HFFc6 (cell line): Measurements from ENCODE around the gene DFFA. TPM values are rescaled to one million over a fixed set of nuclear protein-coding genes. Genes with fewer than 3 reads are reported as not detected.

Experiments used
- DNase-seq: peaks from one replicate; pipeline ENCODE4 v3.0.0-alpha.2; 2018
- H3K27ac Mint-ChIP-seq: 2 replicates; pipeline ENCODE4 v1.8.0; 2020; ENCODE audit warnings: mild to moderate bottlenecking, mixed read lengths
- H3K27me3 Mint-ChIP-seq: 2 replicates; pipeline ENCODE4 v1.8.0; 2021; ENCODE audit warnings: mild to moderate bottlenecking, moderate library complexity, mixed read lengths; ENCODE audit not compliant: insufficient read depth
- H3K36me3 Mint-ChIP-seq: 2 replicates; pipeline ENCODE4 v1.8.0; 2021; ENCODE audit warnings: low read depth, mixed read lengths
- H3K4me1 Mint-ChIP-seq: 2 replicates; pipeline ENCODE4 v1.8.0; 2020; ENCODE audit warnings: low read depth, mixed read lengths
- H3K4me3 Mint-ChIP-seq: 2 replicates; pipeline ENCODE4 v1.8.0; 2020; ENCODE audit warnings: mild to moderate bottlenecking, moderate library complexity, mixed read lengths
- H3K9me3 Mint-ChIP-seq: 2 replicates; pipeline ENCODE4 v1.8.0; 2020; ENCODE audit warnings: mild to moderate bottlenecking, mixed read lengths
- total RNA-seq, 6 experiments: library from RNA; stranded (reverse); fragmentation: NEBNext Ultra II Directional; extraction: Animal tissue kit (Norgen Biotek cat#: 25700); gene quantifications; 2 replicates in 1 of 6; 3 replicates in 5 of 6; pipeline ENCODE4 v1.2.3, GENCODE V29; 2021
- TF ChIP-seq, protein P1 (sequence below): fragments of 200-600 bp; sonication (generic); IDR thresholded peaks from 2 replicates; pipeline ENCODE4 v1.5.0; 2021; ENCODE audit warnings: antibody characterized with exemption, mild to moderate bottlenecking

The DFFA gene
- total RNA-seq, 6 experiments from 2014 or later, result 44.1 to 58.6 (median 48.4) TPM

DNA sequence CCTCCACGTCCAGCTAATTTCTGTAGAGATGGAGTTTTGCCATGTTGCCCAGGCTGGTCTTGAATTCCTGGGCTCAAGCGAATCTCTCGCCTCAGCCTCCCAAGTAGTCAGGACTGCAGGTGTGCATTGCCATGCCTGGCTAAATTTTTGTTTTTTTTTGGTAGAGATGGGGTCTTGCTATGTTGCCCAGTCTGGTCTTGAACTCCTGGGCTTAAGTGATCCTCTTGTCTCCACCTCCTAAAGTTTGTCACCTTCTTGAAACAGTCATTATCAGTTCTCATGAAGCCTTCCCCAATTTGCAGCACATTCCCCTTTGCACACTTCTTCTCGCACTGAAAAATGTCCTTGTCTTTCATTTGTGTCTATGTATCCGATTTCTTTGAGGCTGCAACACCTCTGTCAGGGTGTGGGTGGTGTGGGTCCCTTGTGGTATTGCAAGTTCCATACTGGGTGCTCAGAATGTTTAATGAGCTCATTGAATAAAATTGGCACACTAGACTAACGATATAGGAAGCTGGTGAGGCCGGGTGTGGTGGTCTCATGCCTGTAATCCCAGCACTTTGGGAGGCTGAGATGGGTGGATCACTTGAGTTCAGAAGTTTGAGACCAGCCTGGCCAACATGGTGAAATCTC, 25.4 kb downstream of the DFFA start:
- peaks cover 7% of the 10 kb centered on the region for H3K36me3 Mint-ChIP-seq
- no peak for DNase-seq
- no peak overlapping the region for H3K27ac Mint-ChIP-seq
- no peaks in the 10 kb centered on the region for H3K9me3 Mint-ChIP-seq
- TF ChIP-seq, protein P1, sequence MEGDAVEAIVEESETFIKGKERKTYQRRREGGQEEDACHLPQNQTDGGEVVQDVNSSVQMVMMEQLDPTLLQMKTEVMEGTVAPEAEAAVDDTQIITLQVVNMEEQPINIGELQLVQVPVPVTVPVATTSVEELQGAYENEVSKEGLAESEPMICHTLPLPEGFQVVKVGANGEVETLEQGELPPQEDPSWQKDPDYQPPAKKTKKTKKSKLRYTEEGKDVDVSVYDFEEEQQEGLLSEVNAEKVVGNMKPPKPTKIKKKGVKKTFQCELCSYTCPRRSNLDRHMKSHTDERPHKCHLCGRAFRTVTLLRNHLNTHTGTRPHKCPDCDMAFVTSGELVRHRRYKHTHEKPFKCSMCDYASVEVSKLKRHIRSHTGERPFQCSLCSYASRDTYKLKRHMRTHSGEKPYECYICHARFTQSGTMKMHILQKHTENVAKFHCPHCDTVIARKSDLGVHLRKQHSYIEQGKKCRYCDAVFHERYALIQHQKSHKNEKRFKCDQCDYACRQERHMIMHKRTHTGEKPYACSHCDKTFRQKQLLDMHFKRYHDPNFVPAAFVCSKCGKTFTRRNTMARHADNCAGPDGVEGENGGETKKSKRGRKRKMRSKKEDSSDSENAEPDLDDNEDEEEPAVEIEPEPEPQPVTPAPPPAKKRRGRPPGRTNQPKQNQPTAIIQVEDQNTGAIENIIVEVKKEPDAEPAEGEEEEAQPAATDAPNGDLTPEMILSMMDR, result no peak
- H3K4me1 Mint-ChIP-seq, result peaks cover 32% of the 10 kb centered on the region
- no peak overlapping the region for H3K4me3 Mint-ChIP-seq
- no peaks in the 10 kb centered on the region for H3K27me3 Mint-ChIP-seq

DNA sequence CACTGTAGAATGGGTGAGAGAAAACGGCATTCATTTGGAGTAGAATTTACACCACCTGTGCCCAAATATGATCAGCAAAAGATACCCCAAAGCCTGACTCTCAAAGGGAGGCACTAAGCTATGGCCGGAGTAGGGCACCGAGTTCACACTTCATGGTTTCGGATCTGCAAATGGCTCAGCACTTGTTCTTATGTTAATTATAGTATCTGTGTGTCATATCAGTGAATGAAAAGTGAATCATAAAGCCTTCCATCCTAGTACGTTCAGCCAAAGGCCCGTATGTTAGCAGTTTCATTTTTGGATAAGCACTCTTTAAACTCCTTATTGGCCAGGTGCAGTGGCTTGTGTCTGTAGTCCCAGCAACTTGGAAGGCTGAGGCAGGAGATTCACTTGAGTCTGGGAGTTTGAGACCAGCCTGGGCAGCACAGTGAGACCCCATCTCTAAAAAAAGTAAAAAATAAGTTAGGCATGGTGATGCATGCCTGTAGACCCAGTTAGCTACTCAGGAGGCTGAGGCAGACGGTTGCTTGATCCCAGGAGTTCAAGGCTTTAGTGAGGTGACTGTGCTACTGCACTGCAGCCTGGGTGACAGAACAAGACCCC, 27.4 kb downstream of the DFFA start:
- H3K36me3 Mint-ChIP-seq, result peaks cover 7% of the 10 kb centered on the region
- H3K27ac Mint-ChIP-seq, result no peak overlapping the region; the same call in 1 of the 2 replicates
- TF ChIP-seq, protein P1, result no peak
- no peak for DNase-seq
- H3K4me1 Mint-ChIP-seq, result peaks cover 12% of the 10 kb centered on the region
- no peak overlapping the region for H3K4me3 Mint-ChIP-seq
- no peaks in the 10 kb centered on the region for H3K9me3 Mint-ChIP-seq
- H3K27me3 Mint-ChIP-seq, result no peaks in the 10 kb centered on the region

DNA sequence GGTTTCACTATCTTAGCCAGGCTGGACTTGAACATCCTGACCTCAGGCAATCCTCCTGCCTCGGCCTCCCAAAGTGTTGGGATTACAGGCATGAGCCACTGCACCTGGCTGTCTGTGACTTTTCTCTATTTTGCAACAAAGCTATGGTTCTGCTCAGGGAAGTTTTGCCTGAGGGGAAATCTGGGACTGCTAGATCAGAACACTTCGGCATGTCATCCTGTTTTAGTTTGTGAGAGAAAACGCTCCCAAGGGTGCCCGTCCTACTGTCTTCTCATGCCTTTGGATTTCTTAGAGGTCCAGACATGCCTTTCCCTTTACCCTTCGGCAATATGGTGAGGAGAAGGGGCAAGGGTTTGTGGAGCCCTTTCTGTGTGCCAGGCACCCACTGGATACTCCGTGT, 28.1 kb downstream of the DFFA start:
- no peaks in the 10 kb centered on the region for H3K9me3 Mint-ChIP-seq
- TF ChIP-seq, protein P1, result no peak
- H3K4me3 Mint-ChIP-seq, result no peak overlapping the region
- H3K27ac Mint-ChIP-seq, result no peak overlapping the region
- peaks cover 7% of the 10 kb centered on the region for H3K36me3 Mint-ChIP-seq
- H3K4me1 Mint-ChIP-seq, result peaks cover 7% of the 10 kb centered on the region; the same call in 1 of the 2 replicates
- no peaks in the 10 kb centered on the region for H3K27me3 Mint-ChIP-seq
- no peak for DNase-seq

DNA sequence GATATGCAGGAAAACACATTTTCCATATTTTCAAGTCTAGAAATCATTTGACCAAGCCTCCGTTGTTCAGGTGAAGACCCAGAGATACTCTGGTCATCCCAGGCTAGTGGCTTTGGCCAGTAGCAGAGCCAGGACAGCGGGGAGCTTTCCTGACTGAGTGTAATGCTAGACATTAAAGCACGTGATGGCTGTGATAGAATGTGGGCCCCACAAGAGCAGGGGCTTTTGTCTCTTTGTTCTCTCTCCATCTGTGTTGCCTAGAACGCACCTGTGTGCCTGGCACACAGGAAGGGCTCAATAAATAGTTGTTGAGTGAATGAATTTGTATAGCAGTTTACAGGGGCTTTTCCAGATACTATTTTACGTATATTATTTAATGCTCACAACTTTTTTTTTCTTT, 31.5 kb downstream of the DFFA start:
- peaks cover 7% of the 10 kb centered on the region; the same call in 1 of the 2 replicates for H3K4me1 Mint-ChIP-seq
- DNase-seq, result no peak
- H3K9me3 Mint-ChIP-seq, result no peaks in the 10 kb centered on the region
- H3K36me3 Mint-ChIP-seq, result no peaks in the 10 kb centered on the region; the same call in 1 of the 2 replicates
- TF ChIP-seq, protein P1, result no peak
- H3K4me3 Mint-ChIP-seq, result no peak overlapping the region
- no peaks in the 10 kb centered on the region; the same call in 1 of the 2 replicates for H3K27me3 Mint-ChIP-seq
- no peak overlapping the region for H3K27ac Mint-ChIP-seq

DNA sequence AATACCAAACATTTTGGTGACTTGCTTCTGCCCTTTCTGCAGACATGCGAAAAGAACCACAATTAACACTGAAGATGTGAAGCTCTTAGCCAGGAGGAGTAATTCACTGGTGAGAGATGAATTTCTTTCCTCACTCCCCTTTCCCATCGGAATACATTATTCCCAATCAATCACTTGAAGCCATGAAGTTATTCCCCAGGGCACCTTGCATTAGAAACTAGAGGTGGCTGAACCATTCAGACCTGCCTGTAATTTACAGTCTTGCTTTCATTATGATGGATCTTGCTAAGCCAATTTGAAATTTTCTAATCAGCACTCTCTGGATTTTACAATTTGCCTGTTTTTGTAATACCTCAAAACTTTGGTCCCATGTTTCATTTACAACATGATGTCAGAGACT, 32.0 kb downstream of the DFFA start:
- TF ChIP-seq, protein P1, result no peak
- no peak for DNase-seq
- no peaks in the 10 kb centered on the region; the same call in 1 of the 2 replicates for H3K36me3 Mint-ChIP-seq
- no peak overlapping the region for H3K4me3 Mint-ChIP-seq
- H3K27ac Mint-ChIP-seq, result no peak overlapping the region
- H3K4me1 Mint-ChIP-seq, result peaks cover 8% of the 10 kb centered on the region; the same call in 1 of the 2 replicates
- H3K9me3 Mint-ChIP-seq, result no peaks in the 10 kb centered on the region
- no peaks in the 10 kb centered on the region; the same call in 1 of the 2 replicates for H3K27me3 Mint-ChIP-seq
